WTC11 (cell line): ENCODE results near the gene SPI1.

Experiments used
- AFF4 ChIP-seq: sonication (generic); formaldehyde crosslinking; IDR thresholded peaks from 2 replicates; pipeline ENCODE4 v1.8.1; 2023; ENCODE audit warnings: mild to moderate bottlenecking, missing genetic modification reagents, borderline replicate concordance
- CREB1 ChIP-seq: sonication (generic); formaldehyde crosslinking; IDR thresholded peaks from 2 replicates; pipeline ENCODE4 v1.8.0; 2023; ENCODE audit warnings: mild to moderate bottlenecking, missing genetic modification reagents
- CTCF ChIP-seq: fragments of 200-600 bp; IDR thresholded peaks from 2 replicates; pipeline ENCODE4 v1.8.0; 2022; ENCODE audit warnings: antibody characterized with exemption
- ELF4 ChIP-seq: sonication (generic); formaldehyde crosslinking; IDR thresholded peaks from 2 replicates; pipeline ENCODE4 v1.8.1; 2022; ENCODE audit warnings: low read depth, mild to moderate bottlenecking, moderate library complexity, missing genetic modification reagents
- HMGA2 ChIP-seq: fragments of 250-450 bp; sonication (Bioruptor Pico); IDR thresholded peaks from 2 replicates; pipeline ENCODE4 v1.4.0; 2021; ENCODE audit warnings: mild to moderate bottlenecking, moderate library complexity
- NR2C2 ChIP-seq: sonication (generic); formaldehyde crosslinking; IDR thresholded peaks from 2 replicates; pipeline ENCODE4 v1.8.0; 2022; ENCODE audit warnings: mild to moderate bottlenecking, missing genetic modification reagents
- ZBTB21 ChIP-seq: sonication (generic); formaldehyde crosslinking; IDR thresholded peaks from 2 replicates; pipeline ENCODE4 v1.8.1; 2023; ENCODE audit warnings: mild to moderate bottlenecking, missing genetic modification reagents, borderline replicate concordance
- TF ChIP-seq, protein P1 (sequence below): sonication (generic); formaldehyde crosslinking; conservative IDR thresholded peaks from 2 replicates; pipeline ENCODE4 v1.8.1; 2022; ENCODE audit warnings: mild to moderate bottlenecking, missing genetic modification reagents
- TF ChIP-seq, protein P2 (sequence below): sonication (generic); formaldehyde crosslinking; IDR thresholded peaks from 2 replicates; pipeline ENCODE4 v1.8.0; 2022; ENCODE audit warnings: mild to moderate bottlenecking, missing genetic modification reagents
- TF ChIP-seq, protein P3 (sequence below): sonication (generic); formaldehyde crosslinking; IDR thresholded peaks from 2 replicates; pipeline ENCODE4 v1.8.1; 2023; ENCODE audit warnings: mild to moderate bottlenecking, missing genetic modification reagents
- TF ChIP-seq, protein P4 (sequence below): sonication (generic); formaldehyde crosslinking; IDR thresholded peaks from 2 replicates; pipeline ENCODE4 v1.8.1; 2022; ENCODE audit warnings: mild to moderate bottlenecking, missing genetic modification reagents, moderate library complexity, borderline replicate concordance

- TF ChIP-seq, protein P1, sequence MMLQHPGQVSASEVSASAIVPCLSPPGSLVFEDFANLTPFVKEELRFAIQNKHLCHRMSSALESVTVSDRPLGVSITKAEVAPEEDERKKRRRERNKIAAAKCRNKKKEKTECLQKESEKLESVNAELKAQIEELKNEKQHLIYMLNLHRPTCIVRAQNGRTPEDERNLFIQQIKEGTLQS (CRISPR knock-in tag) = no peak
- TF ChIP-seq HMGA2 (CRISPR knock-in tag) = no peak
- no peak for TF ChIP-seq ELF4 (CRISPR knock-in tag)
- TF ChIP-seq ZBTB21 (CRISPR knock-in tag) = no peak
- TF ChIP-seq CTCF = no peak
- no peak for TF ChIP-seq NR2C2 (CRISPR knock-in tag)
- TF ChIP-seq, protein P2, sequence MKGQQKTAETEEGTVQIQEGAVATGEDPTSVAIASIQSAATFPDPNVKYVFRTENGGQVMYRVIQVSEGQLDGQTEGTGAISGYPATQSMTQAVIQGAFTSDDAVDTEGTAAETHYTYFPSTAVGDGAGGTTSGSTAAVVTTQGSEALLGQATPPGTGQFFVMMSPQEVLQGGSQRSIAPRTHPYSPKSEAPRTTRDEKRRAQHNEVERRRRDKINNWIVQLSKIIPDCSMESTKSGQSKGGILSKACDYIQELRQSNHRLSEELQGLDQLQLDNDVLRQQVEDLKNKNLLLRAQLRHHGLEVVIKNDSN = no peak
- no peak for TF ChIP-seq AFF4 (CRISPR knock-in tag)
- TF ChIP-seq CREB1 (CRISPR knock-in tag) = no peak
- TF ChIP-seq, protein P3, sequence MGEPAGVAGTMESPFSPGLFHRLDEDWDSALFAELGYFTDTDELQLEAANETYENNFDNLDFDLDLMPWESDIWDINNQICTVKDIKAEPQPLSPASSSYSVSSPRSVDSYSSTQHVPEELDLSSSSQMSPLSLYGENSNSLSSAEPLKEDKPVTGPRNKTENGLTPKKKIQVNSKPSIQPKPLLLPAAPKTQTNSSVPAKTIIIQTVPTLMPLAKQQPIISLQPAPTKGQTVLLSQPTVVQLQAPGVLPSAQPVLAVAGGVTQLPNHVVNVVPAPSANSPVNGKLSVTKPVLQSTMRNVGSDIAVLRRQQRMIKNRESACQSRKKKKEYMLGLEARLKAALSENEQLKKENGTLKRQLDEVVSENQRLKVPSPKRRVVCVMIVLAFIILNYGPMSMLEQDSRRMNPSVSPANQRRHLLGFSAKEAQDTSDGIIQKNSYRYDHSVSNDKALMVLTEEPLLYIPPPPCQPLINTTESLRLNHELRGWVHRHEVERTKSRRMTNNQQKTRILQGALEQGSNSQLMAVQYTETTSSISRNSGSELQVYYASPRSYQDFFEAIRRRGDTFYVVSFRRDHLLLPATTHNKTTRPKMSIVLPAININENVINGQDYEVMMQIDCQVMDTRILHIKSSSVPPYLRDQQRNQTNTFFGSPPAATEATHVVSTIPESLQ (CRISPR knock-in tag) = no peak
- TF ChIP-seq, protein P4, sequence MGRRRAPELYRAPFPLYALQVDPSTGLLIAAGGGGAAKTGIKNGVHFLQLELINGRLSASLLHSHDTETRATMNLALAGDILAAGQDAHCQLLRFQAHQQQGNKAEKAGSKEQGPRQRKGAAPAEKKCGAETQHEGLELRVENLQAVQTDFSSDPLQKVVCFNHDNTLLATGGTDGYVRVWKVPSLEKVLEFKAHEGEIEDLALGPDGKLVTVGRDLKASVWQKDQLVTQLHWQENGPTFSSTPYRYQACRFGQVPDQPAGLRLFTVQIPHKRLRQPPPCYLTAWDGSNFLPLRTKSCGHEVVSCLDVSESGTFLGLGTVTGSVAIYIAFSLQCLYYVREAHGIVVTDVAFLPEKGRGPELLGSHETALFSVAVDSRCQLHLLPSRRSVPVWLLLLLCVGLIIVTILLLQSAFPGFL (CRISPR knock-in tag) = no peak
Measured at GRCh38 chr11:47384498-47384897, 6.2 kb upstream of the SPI1 start.
